GM21619 (cell line): Measurements from ENCODE around the gene FRMPD4.

ENCODE experiments used
- ATAC-seq: cut with Tn5 transposase; IDR thresholded peaks from one replicate; pipeline ENCODE4 v1.9.1; 2021; ENCODE audit not compliant: unreplicated experiment

Gene FRMPD4

DNA sequence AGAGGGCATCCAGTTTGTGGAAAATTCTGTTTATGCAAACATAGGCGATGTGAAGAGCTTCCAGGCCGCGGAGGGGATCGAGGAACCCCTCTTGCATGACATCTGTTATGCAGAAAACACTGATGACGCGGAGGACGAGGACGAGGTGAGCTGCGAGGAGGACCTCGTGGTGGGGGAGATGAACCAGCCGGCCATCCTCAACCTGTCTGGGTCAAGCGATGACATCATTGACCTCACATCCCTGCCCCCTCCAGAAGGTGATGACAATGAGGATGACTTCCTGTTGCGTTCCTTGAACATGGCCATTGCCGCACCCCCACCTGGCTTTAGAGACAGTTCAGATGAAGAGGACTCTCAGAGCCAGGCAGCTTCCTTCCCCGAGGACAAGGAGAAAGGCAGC, 578.3 kb downstream of the FRMPD4 start:
- ATAC-seq, result no peak

DNA sequence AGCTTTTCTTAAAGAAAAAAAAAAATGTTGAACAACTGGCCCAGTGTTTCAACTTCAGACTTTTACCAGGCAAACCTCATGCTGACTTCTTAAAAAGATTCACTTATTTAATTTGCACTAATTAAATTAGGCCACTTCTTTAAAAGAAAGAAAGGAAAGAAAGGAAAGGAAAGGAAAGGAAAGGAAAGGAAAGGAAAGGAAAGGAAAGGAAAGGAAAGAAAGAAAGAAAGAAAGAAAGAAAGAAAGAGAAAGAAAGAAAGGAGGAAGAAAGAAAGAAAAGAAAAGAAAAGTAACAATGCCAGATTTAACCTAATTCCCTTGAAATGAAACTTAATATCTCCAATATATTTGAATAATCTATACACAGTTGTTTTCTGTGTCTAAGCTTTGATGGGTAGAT, 581.6 kb downstream of the FRMPD4 start:
- no peak for ATAC-seq

DNA sequence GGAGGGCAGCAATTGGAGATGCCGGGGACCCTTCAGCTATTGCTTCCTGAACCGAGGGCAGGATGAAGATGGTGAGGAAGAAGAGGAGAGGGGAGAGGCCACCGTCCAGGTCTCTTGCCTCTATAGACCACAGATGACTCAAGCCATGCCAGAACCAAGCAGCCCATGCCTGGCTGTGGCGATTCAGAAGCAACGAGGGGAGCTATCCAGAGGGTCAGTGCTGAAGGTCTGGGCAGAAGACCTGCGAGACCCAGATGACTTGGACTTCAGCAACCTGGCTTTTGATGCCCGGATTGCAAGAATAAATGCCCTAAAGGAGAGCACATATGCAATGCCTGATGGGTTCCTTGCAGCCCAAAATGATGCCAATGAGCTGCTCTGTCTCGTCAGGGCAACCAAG, 582.8 kb downstream of the FRMPD4 start:
- no peak for ATAC-seq

DNA sequence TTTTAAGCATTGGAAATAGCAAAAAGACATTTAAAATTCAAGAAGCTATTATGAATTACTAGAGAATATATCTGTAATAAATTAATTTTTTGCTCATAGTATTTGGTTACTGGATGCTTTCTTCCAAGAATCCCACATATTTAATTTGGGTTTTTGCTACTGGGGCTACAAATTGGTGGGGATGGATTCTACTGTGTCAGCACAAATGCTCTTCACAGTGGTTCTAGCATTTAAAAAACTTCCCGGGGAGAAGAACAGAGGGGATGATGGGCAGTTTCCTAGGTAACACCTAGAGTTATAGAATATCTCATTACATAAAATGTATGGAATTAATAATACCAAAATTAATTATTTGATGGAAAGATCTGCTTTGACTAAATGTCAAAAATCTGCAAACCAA, 584.0 kb downstream of the FRMPD4 start:
- no peak for ATAC-seq

DNA sequence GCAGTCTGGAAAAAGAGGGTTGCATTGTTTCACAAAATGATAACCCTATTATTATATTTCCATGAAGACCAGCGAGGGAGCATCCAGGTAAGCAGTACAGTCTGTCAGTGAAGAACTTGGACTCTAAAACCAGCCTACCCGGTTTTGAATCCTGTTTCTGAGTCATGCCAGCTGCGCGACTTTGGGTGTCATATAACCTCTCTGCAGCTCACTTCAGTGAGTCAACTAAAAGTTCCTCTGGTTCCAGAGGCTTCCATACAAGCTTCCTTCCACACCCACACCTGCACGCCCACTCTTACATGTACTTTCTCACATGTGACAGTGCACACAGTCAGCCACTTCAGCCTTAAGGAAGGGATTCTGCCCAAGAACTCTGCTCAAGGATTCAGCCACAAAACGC, 603.1 kb downstream of the FRMPD4 start:
- ATAC-seq, result no peak

DNA sequence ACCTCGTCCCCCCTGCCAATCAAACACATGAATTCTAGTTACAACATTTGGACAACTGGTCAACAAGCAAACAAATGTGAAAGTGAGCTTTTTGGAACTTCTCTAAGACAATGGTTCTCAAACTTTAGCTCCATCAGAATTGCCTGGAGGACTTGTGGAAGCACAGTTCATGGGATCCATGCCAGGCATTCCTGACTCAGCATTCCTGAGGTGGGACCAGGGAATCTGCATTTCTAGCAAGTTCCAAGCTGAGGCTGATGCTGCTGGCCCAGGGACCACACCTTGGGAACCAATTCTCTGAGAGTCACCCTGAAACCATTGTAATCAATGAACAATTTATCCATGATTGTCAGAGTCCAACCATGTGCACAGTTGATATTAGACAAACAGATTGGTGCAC, 609.2 kb downstream of the FRMPD4 start:
- no peak for ATAC-seq

DNA sequence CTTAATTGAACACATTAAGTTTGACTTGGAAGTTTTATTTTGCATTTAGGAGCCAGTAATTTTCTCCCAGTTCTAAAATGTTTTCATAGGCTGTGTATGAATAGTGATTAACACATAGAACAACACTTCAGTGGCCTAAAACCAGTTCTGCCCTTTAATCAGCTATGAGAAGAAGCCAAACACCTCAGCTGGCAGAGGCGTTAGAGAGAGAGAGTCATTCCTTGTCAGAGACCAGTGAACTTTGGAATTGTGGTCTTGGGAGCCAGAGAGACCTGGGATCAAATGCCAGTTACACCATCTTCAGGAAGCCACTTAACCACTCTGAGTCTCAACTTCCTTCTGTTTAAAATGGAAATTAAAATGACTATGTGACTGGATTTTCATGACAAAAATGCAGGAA, 613.6 kb downstream of the FRMPD4 start:
- no peak for ATAC-seq

DNA sequence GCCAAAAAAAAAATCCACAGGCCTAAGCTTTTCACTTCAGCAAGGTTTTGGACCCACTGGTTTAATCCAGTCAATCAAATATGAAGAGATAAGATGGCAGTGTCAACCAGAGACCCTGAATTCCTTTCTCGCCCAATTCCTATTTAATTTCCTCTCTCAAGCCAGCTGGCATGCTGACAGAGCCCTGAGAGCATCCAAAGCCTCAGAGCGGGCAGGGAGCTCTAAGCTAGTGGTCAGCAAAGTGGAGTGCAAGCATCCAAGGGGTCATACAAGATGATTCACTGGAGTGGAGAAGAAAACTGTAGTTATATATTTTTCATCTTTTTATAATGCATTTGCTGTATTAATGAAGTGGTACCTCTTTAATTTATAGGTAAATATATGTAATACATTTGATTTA, 615.1 kb downstream of the FRMPD4 start:
- no peak for ATAC-seq

DNA sequence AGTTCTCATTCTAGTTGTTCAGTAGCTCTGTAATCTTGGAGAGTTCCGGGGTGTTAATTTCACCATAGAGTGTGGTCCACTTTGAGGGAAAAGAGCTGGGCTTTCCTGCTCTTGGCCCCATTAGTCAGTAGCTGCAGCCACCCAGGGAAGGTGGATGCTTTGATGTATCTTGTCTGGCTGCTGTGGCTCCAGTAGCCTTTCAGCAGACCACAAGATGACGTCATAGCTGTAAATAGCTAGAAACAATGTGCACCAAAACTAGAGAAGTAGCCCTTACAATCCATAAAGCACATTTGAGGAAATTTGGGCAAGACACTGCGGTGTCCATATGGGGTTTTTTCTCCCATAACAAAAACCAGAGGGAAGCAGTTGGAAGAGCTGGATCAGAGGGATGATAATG, 620.0 kb downstream of the FRMPD4 start:
- ATAC-seq, result no peak

DNA sequence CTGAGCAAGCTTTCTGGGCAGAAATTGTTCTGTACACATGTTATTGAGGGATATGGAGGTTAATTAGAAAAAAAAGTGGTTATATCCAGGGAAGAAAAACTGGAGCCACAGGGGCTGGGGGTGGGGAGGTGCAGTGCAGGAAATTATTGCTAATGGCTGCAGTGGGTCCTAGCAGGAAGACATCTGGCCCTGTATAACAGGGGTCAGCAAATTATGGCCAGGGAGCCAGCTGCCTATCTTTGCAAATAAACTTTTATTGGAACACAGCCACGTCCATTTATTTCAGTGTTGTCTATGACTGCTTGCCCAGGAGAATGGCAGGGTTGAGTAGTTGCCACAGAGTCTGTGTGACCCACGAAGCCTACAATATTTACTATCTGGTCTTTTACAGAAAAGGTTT, 629.6 kb downstream of the FRMPD4 start:
- no peak for ATAC-seq

DNA sequence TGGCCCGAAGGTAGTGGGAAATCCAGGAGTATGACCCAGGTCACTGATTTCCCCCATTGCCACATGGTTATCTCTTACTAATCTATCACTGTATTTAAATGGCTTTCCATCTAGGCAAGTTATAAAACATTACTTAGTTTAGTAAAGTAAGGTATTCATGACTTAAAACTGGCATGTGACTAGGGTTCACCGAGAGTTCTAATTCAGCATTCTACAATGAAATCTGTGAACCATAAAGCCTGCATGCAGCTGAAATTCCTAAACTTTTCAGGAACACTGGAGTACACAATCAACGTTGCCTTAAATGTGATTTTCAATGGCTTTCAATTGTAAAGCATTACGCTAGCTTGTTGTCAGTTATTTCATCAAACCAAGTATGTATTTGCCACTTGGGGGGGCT, 630.2 kb downstream of the FRMPD4 start:
- no peak for ATAC-seq

DNA sequence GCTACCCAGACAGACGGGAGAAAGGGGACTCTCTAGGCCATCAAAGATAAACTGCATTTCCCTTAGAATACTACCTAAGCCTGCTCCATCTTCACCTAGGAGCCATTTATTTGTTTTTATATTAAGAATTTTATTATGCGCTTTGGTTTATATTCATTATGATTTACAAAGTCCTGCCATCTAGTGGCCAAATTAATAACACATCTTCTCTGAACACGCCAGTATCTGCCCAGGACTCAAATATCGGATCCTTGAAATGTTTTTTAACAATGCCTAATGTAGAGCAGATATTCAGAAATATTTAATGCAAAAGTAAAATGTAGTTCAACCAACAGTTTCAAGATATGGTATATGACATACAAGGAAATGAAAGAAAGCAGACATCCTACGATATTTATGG, 632.2 kb downstream of the FRMPD4 start:
- ATAC-seq, result no peak

DNA sequence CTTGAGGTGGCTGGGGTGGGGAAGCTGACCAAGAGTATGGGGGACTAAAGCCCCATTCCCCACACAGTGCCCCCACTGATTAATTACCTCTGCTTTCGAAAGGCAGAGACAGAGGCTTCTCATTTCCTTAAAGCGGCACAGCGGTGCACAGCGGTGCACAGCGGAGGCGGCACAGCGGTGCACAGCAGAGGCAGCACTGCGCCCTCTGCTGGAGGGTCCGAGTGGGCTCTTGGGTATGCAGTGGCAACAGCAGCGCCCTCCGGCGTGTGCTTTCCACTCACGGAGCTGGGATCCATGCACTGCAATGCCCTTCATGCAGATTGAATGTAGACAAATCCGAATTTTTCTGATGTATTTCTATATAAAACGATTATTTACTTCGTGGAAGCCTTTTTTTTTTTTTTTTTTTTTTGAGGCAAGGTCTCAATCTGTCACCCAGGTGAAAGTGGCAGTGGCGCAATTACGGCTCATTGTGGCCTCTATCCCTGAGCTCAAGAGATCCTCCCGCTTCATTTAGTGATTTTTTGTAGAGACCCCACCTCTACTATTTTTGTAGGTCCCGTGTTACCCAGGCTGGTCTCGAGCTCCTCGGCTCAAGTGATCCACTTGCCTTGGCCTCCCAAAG, 633.3 kb downstream of the FRMPD4 start:
- peak; percentile 100 for ATAC-seq
